H9 (cell line): ENCODE data around the gene SPNS3. TPM values are rescaled to one million over a fixed set of nuclear protein-coding genes. Genes with fewer than 3 reads are reported as not detected.

ENCODE experiments used
- DNase-seq: peaks from one replicate; pipeline ENCODE4 v3.0.0-alpha.2; 2017
- H2AFZ ChIP-seq: one replicate; pipeline ENCODE4 v1.6.1; 2013; ENCODE audit warnings: mild to moderate bottlenecking, low read length, control low read depth, moderate library complexity
- H2AK5ac ChIP-seq: 2 replicates; pipeline ENCODE4 v1.6.1; 2013; ENCODE audit warnings: low read length, control low read depth, mixed read lengths; ENCODE audit not compliant: insufficient read length
- H2BK120ac ChIP-seq: one replicate; pipeline ENCODE4 v1.6.1; 2013; ENCODE audit warnings: low read depth, mild to moderate bottlenecking, low read length, control low read depth, inconsistent platforms; ENCODE audit not compliant: poor library complexity, severe bottlenecking
- H2BK12ac ChIP-seq: 2 replicates; pipeline ENCODE4 v1.6.1; 2013; ENCODE audit warnings: low read length, control low read depth, mixed read lengths, low read depth; ENCODE audit not compliant: insufficient read length
- H2BK15ac ChIP-seq: 2 replicates; pipeline ENCODE4 v1.6.1; 2013; ENCODE audit warnings: low read depth, low read length, control low read depth
- H2BK20ac ChIP-seq: one replicate; pipeline ENCODE4 v1.6.1; 2013; ENCODE audit warnings: low read depth, mild to moderate bottlenecking, low read length, control low read depth, inconsistent platforms; ENCODE audit not compliant: poor library complexity, severe bottlenecking
- H2BK5ac ChIP-seq: 2 replicates; pipeline ENCODE4 v1.6.1; 2013; ENCODE audit warnings: low read length, control low read depth, mixed read lengths; ENCODE audit not compliant: insufficient read length
- H3K14ac ChIP-seq: 2 replicates; pipeline ENCODE4 v1.6.1; 2013; ENCODE audit warnings: low read length, control low read depth; ENCODE audit not compliant: insufficient read depth
- H3K18ac ChIP-seq: 2 replicates; pipeline ENCODE4 v1.6.1; 2013; ENCODE audit warnings: low read depth, mild to moderate bottlenecking, mixed read lengths, low read length, control low read depth; ENCODE audit not compliant: insufficient read length
- H3K23ac ChIP-seq: 2 replicates; pipeline ENCODE4 v1.6.1; 2013; ENCODE audit warnings: low read length, control low read depth, mixed read lengths, low read depth; ENCODE audit not compliant: insufficient read length
- H3K23me2 ChIP-seq: 2 replicates; pipeline ENCODE4 v1.6.1; 2013; ENCODE audit warnings: low read depth, mild to moderate bottlenecking, mixed read lengths, low read length, control low read depth; ENCODE audit not compliant: insufficient read length, poor library complexity, severe bottlenecking
- H3K27ac ChIP-seq: 2 replicates; pipeline ENCODE4 v1.5.1; 2013; ENCODE audit warnings: low read length, control low read depth, mixed read lengths, low read depth; ENCODE audit not compliant: insufficient read length
- H3K27me3 ChIP-seq: 2 replicates; pipeline ENCODE4 v1.6.1; 2013; ENCODE audit warnings: low read length, control low read depth, inconsistent platforms; ENCODE audit not compliant: insufficient read depth
- H3K4ac ChIP-seq: 2 replicates; pipeline ENCODE4 v1.6.1; 2013; ENCODE audit warnings: low read depth, mild to moderate bottlenecking, control low read depth, inconsistent platforms, low read length, moderate library complexity
- H3K4me1 ChIP-seq: 2 replicates; pipeline ENCODE4 v1.6.1; 2013; ENCODE audit warnings: low read length, control low read depth, inconsistent platforms; ENCODE audit not compliant: insufficient read depth
- H3K4me2 ChIP-seq: 2 replicates; pipeline ENCODE4 v1.6.1; 2013; ENCODE audit warnings: low read length, control low read depth, mixed read lengths; ENCODE audit not compliant: insufficient read length, insufficient read depth
- H3K56ac ChIP-seq: 2 replicates; pipeline ENCODE4 v1.6.1; 2013; ENCODE audit warnings: low read depth, mild to moderate bottlenecking, mixed read lengths, low read length, control low read depth; ENCODE audit not compliant: insufficient read length
- H3K79me1 ChIP-seq: 2 replicates; pipeline ENCODE4 v1.6.1; 2013; ENCODE audit warnings: low read depth, mild to moderate bottlenecking, moderate library complexity, low read length, control low read depth, inconsistent platforms; ENCODE audit not compliant: insufficient read depth, poor library complexity, severe bottlenecking
- H3K79me2 ChIP-seq: 2 replicates; pipeline ENCODE4 v1.6.1; 2013; ENCODE audit warnings: low read length, control low read depth, inconsistent platforms; ENCODE audit not compliant: insufficient read depth
- H3K9ac ChIP-seq: 2 replicates; pipeline ENCODE4 v1.6.1; 2013; ENCODE audit warnings: low read length, control low read depth, mixed read lengths; ENCODE audit not compliant: insufficient read length; ENCODE audit errors: extremely low read depth
- H3K9me3 ChIP-seq: one replicate; pipeline ENCODE4 v1.6.1; 2013; ENCODE audit warnings: low read depth, low read length, inconsistent platforms; ENCODE audit not compliant: control insufficient read depth
- H3T11ph ChIP-seq: one replicate; pipeline ENCODE4 v1.6.1; 2013; ENCODE audit warnings: mild to moderate bottlenecking, low read length, control low read depth, inconsistent platforms
- H4K20me1 ChIP-seq: one replicate; pipeline ENCODE4 v1.6.1; 2013; ENCODE audit not compliant: control insufficient read depth, insufficient read length, insufficient read depth
- H4K5ac ChIP-seq: 2 replicates; pipeline ENCODE4 v1.6.1; 2013; ENCODE audit warnings: low read depth, mild to moderate bottlenecking, mixed read lengths, low read length, control low read depth; ENCODE audit not compliant: insufficient read length
- H4K8ac ChIP-seq: replicated peaks from 2 replicates; pipeline ENCODE4 v1.6.1; 2013; ENCODE audit warnings: low read length, control low read depth, mixed read lengths, low read depth; ENCODE audit not compliant: insufficient read length
- H4K91ac ChIP-seq: 2 replicates; pipeline ENCODE4 v1.6.1; 2013; ENCODE audit warnings: low read depth, mild to moderate bottlenecking, moderate library complexity, mixed read lengths, low read length, control low read depth; ENCODE audit not compliant: insufficient read length
- H3K27ac Mint-ChIP-seq, 3 experiments: 2 replicates in 2 of 3; 3 replicates in 1 of 3; pipeline ENCODE4 v1.8.0; 2020 to 2021; ENCODE audit warnings: mixed read lengths in 3 of 3, mild to moderate bottlenecking in 1 of 3, moderate library complexity in 1 of 3
- H3K27me3 Mint-ChIP-seq: 2 replicates; pipeline ENCODE4 v1.8.0; 2021; ENCODE audit warnings: low read depth, mild to moderate bottlenecking, moderate library complexity, mixed read lengths
- H3K36me3 Mint-ChIP-seq, 3 experiments: 2 replicates in 2 of 3; 3 replicates in 1 of 3; pipeline ENCODE4 v1.8.0; 2020 to 2021; ENCODE audit warnings: low read depth in 3 of 3, mixed read lengths in 3 of 3; ENCODE audit not compliant: insufficient read depth in 1 of 3
- H3K4me1 Mint-ChIP-seq, 2 experiments: 2 replicates each; pipeline ENCODE4 v1.8.0; 2020; ENCODE audit warnings: mixed read lengths in 2 of 2
- H3K4me3 Mint-ChIP-seq, 2 experiments: 2 replicates in 1 of 2; 3 replicates in 1 of 2; pipeline ENCODE4 v1.8.0; 2020 to 2021; ENCODE audit warnings: mild to moderate bottlenecking in 2 of 2, mixed read lengths in 2 of 2, moderate library complexity in 1 of 2
- H3K9me3 Mint-ChIP-seq, 2 experiments: 2 replicates in 1 of 2; 3 replicates in 1 of 2; pipeline ENCODE4 v1.8.0; 2020; ENCODE audit warnings: mild to moderate bottlenecking in 2 of 2, mixed read lengths in 2 of 2, moderate library complexity in 1 of 2
- WGBS: extraction: QIAGEN DNeasy Blood & Tissue Kit; methylation state at CpG from one replicate; pipeline ENCODE4 v1.1.7; 2013; ENCODE audit warnings: missing lambda C conversion rate, low lambda C conversion rate, mixed read lengths; ENCODE audit not compliant: insufficient read length; ENCODE audit errors: extremely low coverage; 5-methylcytosine and 5-hydroxymethylcytosine counted together
- total RNA-seq: library from RNA; stranded (reverse); gene quantifications from 2 replicates; pipeline ENCODE4 v1.2.1, GENCODE V29; 2021
- TF ChIP-seq, protein P1 (sequence below): fragments of 200-600 bp; sonication (generic); conservative IDR thresholded peaks from 3 replicates; pipeline ENCODE4 v1.8.0; 2021; ENCODE audit warnings: antibody characterized with exemption, mild to moderate bottlenecking

Gene SPNS3
- total RNA-seq, 1 experiment from 2014 or later, result not detected

DNA sequence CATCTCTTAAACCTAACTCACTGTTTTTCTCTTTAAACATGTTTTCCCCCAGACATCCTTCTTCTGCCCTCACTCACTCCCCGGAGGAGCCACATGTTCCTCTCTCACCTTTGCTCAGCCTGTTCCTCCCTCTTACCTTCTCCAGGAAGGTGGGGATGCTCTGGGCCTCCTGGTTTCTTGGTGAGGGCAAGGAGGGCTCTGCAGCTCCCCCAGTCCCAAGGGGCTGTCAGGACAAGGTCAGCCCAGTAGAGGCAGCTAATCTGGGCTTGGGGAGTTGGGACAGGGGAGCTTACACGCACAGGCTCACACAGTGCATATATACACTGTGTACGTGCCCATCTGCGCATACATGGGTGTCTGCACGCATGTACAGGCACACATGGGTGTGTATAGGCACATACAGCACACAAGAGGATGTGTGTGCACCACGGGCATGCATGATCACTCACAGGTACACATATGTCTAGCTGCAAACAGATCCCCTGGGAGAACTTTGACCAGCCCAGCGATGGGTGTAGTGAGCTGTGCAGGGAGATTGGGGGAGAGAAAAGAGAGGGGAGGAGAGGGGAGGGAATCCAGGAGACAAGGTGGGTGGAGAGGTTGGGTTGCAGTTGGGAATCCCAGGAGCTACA, 28.6 kb upstream of the SPNS3 start:
- Histone ChIP-seq H3K79me1 (no peaks in the 10 kb centered on the region), H3K27ac (no peak overlapping the region), H3K23me2 (no peaks in the 10 kb centered on the region), H3K18ac (no peak overlapping the region), H3K4me1 (no peaks in the 10 kb centered on the region; the same call in 1 of the 2 replicates), H2AK5ac (no peak overlapping the region), H2AFZ (no peak overlapping the region), H3K9me3 (no peaks in the 10 kb centered on the region), H3K14ac (no peak overlapping the region), H2BK20ac (no peak overlapping the region), H4K91ac (no peak overlapping the region), H3T11ph (no peak overlapping the region), H3K9ac (no peak overlapping the region), H3K56ac (no peak overlapping the region), H3K4ac (no peak overlapping the region), H2BK15ac (no peak overlapping the region), H2BK12ac (no peak overlapping the region), H4K5ac (no peak overlapping the region), H3K27me3 (no peaks in the 10 kb centered on the region), H3K79me2 (no peaks in the 10 kb centered on the region), H4K20me1 (no peaks in the 10 kb centered on the region), H4K8ac (no peak overlapping the region), H3K4me2 (no peak overlapping the region), H2BK120ac (no peak overlapping the region), H2BK5ac (no peak overlapping the region), H3K23ac (no peak overlapping the region)
- H3K36me3 Mint-ChIP-seq, result no peaks in the 10 kb centered on the region
- no peaks in the 10 kb centered on the region for H3K27me3 Mint-ChIP-seq
- no peak overlapping the region for H3K4me3 Mint-ChIP-seq
- peak overlapping the region in 1 of 3 experiments; percentile 19; a peak in 3 of 7 replicates for H3K27ac Mint-ChIP-seq
- H3K4me1 Mint-ChIP-seq, result peaks cover 10 to 13% of the 10 kb centered on the region in 2 experiments
- no peaks in the 10 kb centered on the region for H3K9me3 Mint-ChIP-seq
- TF ChIP-seq, protein P1, sequence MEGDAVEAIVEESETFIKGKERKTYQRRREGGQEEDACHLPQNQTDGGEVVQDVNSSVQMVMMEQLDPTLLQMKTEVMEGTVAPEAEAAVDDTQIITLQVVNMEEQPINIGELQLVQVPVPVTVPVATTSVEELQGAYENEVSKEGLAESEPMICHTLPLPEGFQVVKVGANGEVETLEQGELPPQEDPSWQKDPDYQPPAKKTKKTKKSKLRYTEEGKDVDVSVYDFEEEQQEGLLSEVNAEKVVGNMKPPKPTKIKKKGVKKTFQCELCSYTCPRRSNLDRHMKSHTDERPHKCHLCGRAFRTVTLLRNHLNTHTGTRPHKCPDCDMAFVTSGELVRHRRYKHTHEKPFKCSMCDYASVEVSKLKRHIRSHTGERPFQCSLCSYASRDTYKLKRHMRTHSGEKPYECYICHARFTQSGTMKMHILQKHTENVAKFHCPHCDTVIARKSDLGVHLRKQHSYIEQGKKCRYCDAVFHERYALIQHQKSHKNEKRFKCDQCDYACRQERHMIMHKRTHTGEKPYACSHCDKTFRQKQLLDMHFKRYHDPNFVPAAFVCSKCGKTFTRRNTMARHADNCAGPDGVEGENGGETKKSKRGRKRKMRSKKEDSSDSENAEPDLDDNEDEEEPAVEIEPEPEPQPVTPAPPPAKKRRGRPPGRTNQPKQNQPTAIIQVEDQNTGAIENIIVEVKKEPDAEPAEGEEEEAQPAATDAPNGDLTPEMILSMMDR, result no peak
- WGBS, result no CpG with 5 or more reads among the region's 7 CpGs
- no peak for DNase-seq
